GM23338 (cell line): Measurements from ENCODE around the gene OR8B8. TPM values are rescaled to one million over a fixed set of nuclear protein-coding genes. Genes with fewer than 3 reads are reported as not detected.

Experiments
- ATAC-seq: fragments of 200-7000 bp; cut with Tn5 transposase; 3 replicates; pipeline ENCODE4 v1.9.1; 2020
- DNase-seq: peaks from one replicate; pipeline ENCODE4 v3.0.0-alpha.2; 2015; ENCODE audit warnings: low spot score
- H2AFZ ChIP-seq: fragments of 200-600 bp; sonication (generic); 2 replicates; pipeline ENCODE4 v1.8.0; 2016; ENCODE audit warnings: antibody characterized with exemption, mild to moderate bottlenecking, moderate library complexity
- H3F3A ChIP-seq: fragments of 200-600 bp; sonication (generic); replicated peaks from 2 replicates; pipeline ENCODE4 v1.8.0; 2017; ENCODE audit warnings: antibody characterized with exemption, mixed run types, low read depth
- H3K27ac ChIP-seq: fragments of 200-600 bp; sonication (generic); 2 replicates; pipeline ENCODE4 v1.6.1; 2016; ENCODE audit warnings: low read depth
- H3K27me3 ChIP-seq: fragments of 200-600 bp; sonication (generic); 2 replicates; pipeline ENCODE4 v1.8.0; 2016; ENCODE audit warnings: mild to moderate bottlenecking, mixed run types, moderate library complexity; ENCODE audit not compliant: insufficient read depth
- H3K36me3 ChIP-seq: fragments of 200-600 bp; sonication (generic); 2 replicates; pipeline ENCODE4 v1.8.0; 2016; ENCODE audit warnings: mild to moderate bottlenecking; ENCODE audit not compliant: insufficient read depth
- H3K4me1 ChIP-seq: fragments of 200-600 bp; sonication (generic); 2 replicates; pipeline ENCODE4 v1.8.0; 2016; ENCODE audit warnings: mild to moderate bottlenecking, moderate library complexity; ENCODE audit not compliant: insufficient read depth
- H3K4me2 ChIP-seq: fragments of 200-600 bp; sonication (generic); 2 replicates; pipeline ENCODE4 v1.7.1; 2017; ENCODE audit warnings: mixed run types
- H3K4me3 ChIP-seq: fragments of 200-600 bp; sonication (generic); 2 replicates; pipeline ENCODE4 v1.6.1; 2016; ENCODE audit warnings: mixed run types
- H3K79me2 ChIP-seq: fragments of 200-600 bp; sonication (generic); replicated peaks from 2 replicates; pipeline ENCODE4 v1.8.0; 2017; ENCODE audit warnings: mild to moderate bottlenecking; ENCODE audit not compliant: insufficient read depth
- H3K9me2 ChIP-seq: fragments of 200-600 bp; sonication (generic); 2 replicates; pipeline ENCODE4 v1.8.0; 2017; ENCODE audit not compliant: insufficient read depth
- H4K20me1 ChIP-seq: fragments of 200-600 bp; sonication (generic); replicated peaks from 2 replicates; pipeline ENCODE4 v1.8.0; 2017; ENCODE audit warnings: mild to moderate bottlenecking; ENCODE audit not compliant: insufficient read depth
- H3K27ac Mint-ChIP-seq: 2 replicates; pipeline ENCODE4 v1.8.0; 2020; ENCODE audit warnings: inconsistent platforms, mild to moderate bottlenecking, moderate library complexity, mixed read lengths
- H3K27me3 Mint-ChIP-seq: 3 replicates; pipeline ENCODE4 v1.8.0; 2022; ENCODE audit warnings: low read depth, mild to moderate bottlenecking, moderate library complexity, mixed read lengths, inconsistent platforms; ENCODE audit not compliant: insufficient read depth, poor library complexity
- H3K36me3 Mint-ChIP-seq: 3 replicates; pipeline ENCODE4 v1.8.0; 2021; ENCODE audit warnings: low read depth, mild to moderate bottlenecking, inconsistent platforms, moderate library complexity, mixed read lengths
- H3K4me1 Mint-ChIP-seq: 3 replicates; pipeline ENCODE4 v1.8.0; 2020; ENCODE audit warnings: mild to moderate bottlenecking, inconsistent platforms, mixed read lengths
- H3K4me3 Mint-ChIP-seq: 3 replicates; pipeline ENCODE4 v1.8.0; 2021; ENCODE audit warnings: moderate library complexity, mild to moderate bottlenecking, inconsistent platforms, mixed read lengths
- H3K9me3 Mint-ChIP-seq: 3 replicates; pipeline ENCODE4 v1.8.0; 2020; ENCODE audit warnings: moderate library complexity, mild to moderate bottlenecking, inconsistent platforms, mixed read lengths
- CREB1 ChIP-seq: fragments of 250-450 bp; sonication (Bioruptor Pico); IDR thresholded peaks from 2 replicates; pipeline ENCODE4 v1.5.0; 2020; ENCODE audit warnings: low read depth, mild to moderate bottlenecking, moderate library complexity
- CTCF ChIP-seq, 2 experiments: fragments of 200-600 bp in 1 of 2; sonication (generic) in 1 of 2; conservative IDR thresholded peaks; 2 replicates each; pipeline versions ENCODE4 v1.5.1 to v1.6.1; 2016 to 2017; ENCODE audit warnings: antibody characterized with exemption in 2 of 2, low read depth in 2 of 2, mild to moderate bottlenecking in 2 of 2, moderate library complexity in 1 of 2
- ETS1 ChIP-seq: IDR thresholded peaks from 2 replicates; pipeline ENCODE4 v1.6.1; 2016; ENCODE audit warnings: antibody characterized with exemption
- EZH2 ChIP-seq: fragments of 200-600 bp; sonication (generic); IDR thresholded peaks from one replicate; pipeline ENCODE4 v1.8.0; 2017; ENCODE audit warnings: antibody characterized with exemption, mild to moderate bottlenecking, low read depth; ENCODE audit not compliant: unreplicated experiment
- EZH2phosphoT487 ChIP-seq: fragments of 200-600 bp; sonication (generic); IDR thresholded peaks from one replicate; pipeline ENCODE4 v1.8.1; 2018; ENCODE audit warnings: antibody characterized with exemption; ENCODE audit not compliant: unreplicated experiment
- JUNB ChIP-seq: IDR thresholded peaks from one replicate; pipeline ENCODE4 v1.6.1; 2016; ENCODE audit warnings: antibody characterized with exemption; ENCODE audit not compliant: unreplicated experiment
- NANOG ChIP-seq: IDR thresholded peaks from 2 replicates; pipeline ENCODE4 v1.6.1; 2016; ENCODE audit warnings: antibody characterized with exemption, borderline replicate concordance
- REST ChIP-seq: IDR thresholded peaks from one replicate; pipeline ENCODE4 v1.6.1; 2018; ENCODE audit warnings: antibody characterized with exemption; ENCODE audit not compliant: unreplicated experiment
- STAT1 ChIP-seq: IDR thresholded peaks from one replicate; pipeline ENCODE4 v1.6.1; 2016; ENCODE audit warnings: antibody characterized with exemption; ENCODE audit not compliant: unreplicated experiment
- ZNF114 ChIP-seq: fragments of 250-450 bp; sonication (Bioruptor Pico); IDR thresholded peaks from 2 replicates; pipeline ENCODE4 v1.5.0; 2020; ENCODE audit warnings: mild to moderate bottlenecking, moderate library complexity
- ZNF462 ChIP-seq: fragments of 250-450 bp; sonication (Bioruptor Pico); IDR thresholded peaks from 2 replicates; pipeline ENCODE4 v1.5.0; 2020; ENCODE audit warnings: mild to moderate bottlenecking, moderate library complexity
- polyA plus RNA-seq: library from polyadenylated mRNA; unstranded; fragments of >200 nt; fragmentation: Nextera tagmentation; extraction: Ambion mirVana; gene quantifications from 2 replicates; pipeline ENCODE4 v1.2.1, GENCODE V29; 2016
- total RNA-seq: library from RNA; depleted of rRNA; stranded (reverse); fragments of >200 nt; shearing (Covaris generic); gene quantifications from 2 replicates; pipeline ENCODE4 v1.2.3, GENCODE V29; 2014

The OR8B8 gene
- total and polyA plus RNA-seq, 2 experiments from 2014 or later: not detected

- H3K4me1 Mint-ChIP-seq: no peaks in the 10 kb centered on the region
- peaks cover 9% of the 10 kb centered on the region for H3K9me2 ChIP-seq
These were observed 4.0 kb downstream of the OR8B8 start for GRCh38 chr11:124441519-124441918.

More at GRCh38 chr11:124441519-124441918, 4.0 kb downstream of the OR8B8 start:
- no peak overlapping the region for H3K4me2 ChIP-seq
- H3K4me3 Mint-ChIP-seq: no peak overlapping the region
- H3K27ac Mint-ChIP-seq: no peak overlapping the region
- H3K27me3 ChIP-seq: no peaks in the 10 kb centered on the region
- H3K36me3 ChIP-seq: no peaks in the 10 kb centered on the region
- H3K9me3 Mint-ChIP-seq: no peaks in the 10 kb centered on the region
- H4K20me1 ChIP-seq: no peaks in the 10 kb centered on the region
- H3K36me3 Mint-ChIP-seq: no peaks in the 10 kb centered on the region
- no peaks in the 10 kb centered on the region for H3K4me1 ChIP-seq
- H2AFZ ChIP-seq: peak overlapping the region; percentile 59; the same call in 1 of the 2 replicates
- H3K4me3 ChIP-seq: no peak overlapping the region
- no peaks in the 10 kb centered on the region for H3F3A ChIP-seq
- H3K27ac ChIP-seq: no peak overlapping the region
- H3K79me2 ChIP-seq: no peaks in the 10 kb centered on the region
- no peak for DNase-seq
- H3K27me3 Mint-ChIP-seq: peaks cover 1% of the 10 kb centered on the region
- ATAC-seq: no peak
- no peak for TF ChIP-seq ETS1
- TF ChIP-seq EZH2phosphoT487: no peak
- no peak for TF ChIP-seq JUNB
- TF ChIP-seq ZNF114 (CRISPR knock-in tag): no peak
- no peak for TF ChIP-seq REST
- TF ChIP-seq CREB1 (CRISPR knock-in tag): no peak
- TF ChIP-seq CTCF (conservative IDR thresholded peaks at IDR 0.05; ENCODE audit: low read depth in 2 of 2): no peak
- TF ChIP-seq ZNF462: no peak
- TF ChIP-seq EZH2: no peak
- TF ChIP-seq STAT1: no peak
- no peak for TF ChIP-seq NANOG
